ENCODE measurements around the gene IQCM.
"Not testable (repeated sequence)": the region's sequence is repeated elsewhere in the genome, so short reads cannot be mapped to it uniquely, and the experiment has no call there.

The IQCM gene

DNA sequence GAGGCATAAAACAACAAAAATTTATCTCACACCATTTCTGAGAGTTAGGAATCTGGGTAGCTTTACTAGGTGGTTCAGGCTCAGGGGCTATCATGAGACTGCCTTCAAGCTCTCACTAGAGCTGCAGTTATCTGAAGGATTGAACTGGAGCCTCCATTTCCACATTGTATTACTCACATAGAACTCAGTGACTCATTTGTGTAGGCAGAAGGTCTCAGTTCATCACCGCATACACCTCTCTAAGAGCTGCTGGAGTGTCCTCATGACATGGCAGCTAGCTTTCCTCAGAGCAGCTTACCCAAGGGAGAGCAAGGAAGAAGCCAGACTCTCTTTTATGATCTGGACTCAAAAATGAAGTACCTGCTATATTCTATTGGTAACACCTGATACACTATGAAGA is 389.2 kb downstream of the IQCM start:
- DNase-seq = no peak

DNA sequence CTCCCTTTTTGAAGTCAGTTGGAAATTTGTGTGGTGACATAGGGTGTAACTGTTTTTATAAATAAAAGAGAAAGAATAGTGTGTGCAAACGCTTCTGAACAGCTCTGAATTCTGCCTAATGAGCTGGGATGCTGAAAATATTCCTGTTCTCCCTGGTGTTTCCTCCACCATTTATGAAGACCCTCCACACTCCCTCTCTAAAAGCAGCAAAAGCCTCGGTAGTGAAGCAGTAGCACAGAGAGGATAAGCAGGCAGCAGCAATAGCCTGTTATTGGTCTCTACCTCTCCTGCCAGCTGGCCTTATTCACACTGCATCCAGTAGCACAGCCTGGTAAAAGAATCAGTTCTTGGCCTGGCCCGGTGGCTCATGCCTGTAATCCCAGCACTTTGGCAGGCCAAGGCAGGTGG is 406.1 kb downstream of the IQCM start:
- DNase-seq = peak in 1 of 2 experiments; percentile 37

DNA sequence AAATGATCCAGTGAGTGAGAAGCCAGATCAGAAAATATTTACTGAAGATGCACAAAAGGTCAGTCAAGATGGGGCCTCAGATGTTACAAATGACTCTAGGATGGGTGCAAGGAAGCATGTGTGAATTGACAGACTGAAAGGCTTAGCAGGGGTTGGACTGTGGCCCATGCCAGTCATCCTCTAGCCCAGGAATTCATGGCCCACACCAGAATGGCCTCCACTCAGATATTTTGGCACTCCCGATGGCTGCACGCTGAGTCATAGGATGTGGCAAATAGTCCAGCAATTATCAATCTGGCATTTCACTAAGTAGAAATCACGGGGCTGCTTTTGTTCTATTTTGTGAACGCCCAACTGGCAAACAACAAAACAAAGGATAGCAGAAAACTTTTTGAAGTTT is 406.5 kb downstream of the IQCM start:
- DNase-seq = peak; percentile 78 to 89

DNA sequence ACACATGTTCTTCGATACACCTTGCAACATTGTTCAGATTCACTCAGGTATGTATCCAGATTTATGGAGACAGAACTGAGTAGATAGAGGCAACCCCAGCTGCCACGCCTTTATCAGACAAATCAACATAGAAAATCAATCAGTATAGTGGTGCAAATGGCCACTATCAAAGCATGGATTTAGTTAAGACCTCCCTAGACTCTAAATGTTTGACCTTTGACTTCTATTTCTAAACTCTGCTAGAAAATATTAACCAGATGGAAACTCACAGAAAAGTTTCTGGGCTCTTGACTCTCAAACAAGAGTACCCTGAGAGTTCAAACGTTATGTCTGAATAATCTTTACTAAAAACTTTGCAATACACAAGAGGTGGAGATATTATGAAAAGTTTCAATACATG is 411.5 kb downstream of the IQCM start:
- DNase-seq = no peak

DNA sequence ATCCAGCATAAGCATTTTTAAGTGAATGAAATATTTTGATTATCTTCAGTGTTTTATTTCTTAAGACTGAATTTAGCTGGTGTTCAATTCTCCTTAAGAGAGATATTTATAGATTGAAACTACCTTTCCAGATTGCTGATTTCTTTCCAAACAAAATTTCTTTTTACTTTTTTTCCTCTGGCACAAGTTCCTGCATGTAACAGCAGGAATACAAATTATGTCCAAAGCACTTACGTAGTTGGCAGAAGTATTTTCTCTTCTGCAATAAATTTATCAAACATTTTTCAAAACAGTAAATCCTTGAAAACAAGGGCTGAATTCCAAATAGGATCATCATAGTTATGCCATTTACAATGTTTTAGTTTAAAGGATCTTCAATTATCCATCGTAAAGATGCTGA is 412.6 kb downstream of the IQCM start:
- peak in 1 of 2 experiments; percentile 20 for DNase-seq

DNA sequence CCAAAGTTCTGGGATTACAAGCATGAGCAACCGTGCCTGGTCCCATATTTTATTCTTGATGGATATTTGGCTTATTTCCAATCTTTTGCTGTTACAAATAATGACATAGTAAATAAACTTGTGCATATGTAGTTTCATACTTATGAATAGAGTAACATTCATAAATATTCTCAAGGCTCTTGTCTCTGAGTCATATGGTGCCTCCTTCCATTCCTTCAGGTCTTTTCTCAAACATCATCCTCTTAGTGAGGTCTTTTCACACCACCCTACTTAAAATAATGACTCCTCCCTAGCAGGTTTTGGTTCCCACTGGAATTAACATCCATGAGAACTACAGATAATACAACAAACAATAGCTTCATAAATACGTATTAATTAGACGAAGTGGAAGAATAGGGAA is 416.6 kb downstream of the IQCM start:
- no peak for DNase-seq

DNA sequence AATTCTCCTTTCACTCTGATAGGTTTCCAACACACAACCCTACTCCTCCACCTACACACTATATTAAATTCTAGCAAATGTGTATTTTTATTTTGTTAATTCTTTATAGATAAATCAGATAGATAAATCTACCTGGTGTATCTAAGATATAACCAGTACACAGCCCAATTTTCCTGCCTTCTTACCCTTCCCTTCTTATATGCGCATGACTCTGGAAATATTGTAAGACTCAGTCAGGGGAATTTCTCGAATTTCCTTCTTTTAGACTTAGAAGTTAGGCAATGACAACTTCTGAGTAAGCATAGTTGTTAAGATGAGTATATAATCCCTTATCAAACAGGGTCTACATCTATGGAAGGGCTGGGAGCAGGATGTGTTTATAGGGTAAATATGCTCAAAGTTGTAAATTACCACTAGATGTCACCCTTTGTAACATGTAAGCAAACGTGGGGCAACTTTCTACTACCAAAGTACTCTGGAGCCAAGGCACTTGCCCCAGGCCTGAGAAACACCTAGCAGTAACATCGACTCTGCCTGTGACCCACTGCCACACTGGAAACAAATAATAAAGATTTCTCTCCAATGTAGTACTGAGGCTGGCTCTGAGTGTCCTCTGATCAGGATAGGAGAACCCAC is 444.7 kb downstream of the IQCM start:
- DNase-seq = peak; percentile 9 to 70

DNA sequence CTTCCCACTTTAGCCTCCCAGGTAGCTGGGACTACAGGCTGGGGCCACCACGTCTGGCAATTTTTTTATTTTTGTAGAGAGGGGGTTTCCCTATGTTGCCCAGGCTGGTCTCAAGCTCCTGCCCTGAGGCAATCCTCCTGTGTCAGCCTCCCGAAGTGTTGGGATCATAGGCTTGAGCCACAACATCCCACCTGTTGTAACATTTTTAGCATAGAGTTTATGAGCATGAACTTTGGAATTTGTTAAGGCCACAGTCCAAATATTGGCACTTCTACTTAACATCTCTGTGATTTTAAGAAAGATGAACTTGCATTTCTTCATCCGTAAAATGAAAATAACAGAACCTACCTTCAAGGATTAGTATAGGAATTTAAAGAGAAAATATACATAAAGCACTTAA is 445.6 kb downstream of the IQCM start:
- DNase-seq = no peak

DNA sequence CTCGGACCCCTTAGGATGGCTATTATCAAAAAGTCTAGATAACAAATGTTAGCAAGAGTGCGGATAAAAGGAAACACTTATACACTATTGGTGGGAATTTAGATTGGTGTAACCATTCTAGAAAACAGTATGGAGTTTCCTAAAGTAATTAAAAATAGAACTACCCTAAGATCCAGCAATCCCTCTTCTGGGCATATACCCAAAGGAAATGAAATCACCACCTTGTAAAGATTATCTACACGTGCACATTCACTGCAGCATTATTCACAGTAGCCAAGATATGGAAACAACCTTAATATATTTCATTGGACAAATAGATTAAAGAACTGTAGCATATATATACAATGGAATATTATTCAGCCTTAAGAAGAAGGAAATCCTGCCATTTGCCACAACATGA is 462.4 kb downstream of the IQCM start:
- no peak for DNase-seq

DNA sequence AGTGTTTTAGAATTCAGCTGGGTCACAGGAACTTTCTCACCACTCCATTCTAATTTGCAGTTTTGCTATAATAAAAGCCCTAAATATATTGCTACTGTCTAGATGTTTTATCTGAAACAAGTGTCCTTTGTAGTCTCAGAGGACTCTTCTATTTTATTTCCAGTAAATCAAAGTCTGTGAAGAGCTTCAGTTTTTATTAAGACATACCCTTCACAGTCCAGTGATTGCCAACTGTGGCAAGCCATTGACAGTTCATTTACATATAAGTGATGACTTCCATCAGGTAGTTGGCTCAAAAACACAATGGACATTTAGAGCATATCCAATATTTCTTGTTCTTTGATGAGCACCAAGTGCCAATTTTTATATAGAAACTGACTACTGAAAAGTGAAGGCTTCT is 466.1 kb downstream of the IQCM start:
- no peak for DNase-seq

DNA sequence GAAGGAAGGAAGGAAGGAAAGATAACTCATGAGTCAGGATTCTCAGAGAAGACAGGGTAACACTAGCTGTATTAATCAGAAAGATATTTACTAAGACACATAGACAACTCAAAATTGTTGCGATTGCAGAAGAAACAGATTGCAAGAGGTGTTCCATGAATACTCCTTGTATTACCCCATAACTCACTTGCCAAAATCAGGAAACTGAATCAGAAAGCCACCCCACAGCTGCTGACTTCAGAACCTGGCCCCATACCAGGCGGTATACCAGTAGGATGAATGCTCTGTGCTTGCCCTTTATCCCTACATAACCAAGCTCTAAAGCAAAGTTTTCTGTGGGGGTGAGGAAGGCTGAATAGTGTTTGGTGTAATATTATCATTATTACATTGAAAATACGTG is 468.5 kb downstream of the IQCM start:
- DNase-seq = no peak

DNA sequence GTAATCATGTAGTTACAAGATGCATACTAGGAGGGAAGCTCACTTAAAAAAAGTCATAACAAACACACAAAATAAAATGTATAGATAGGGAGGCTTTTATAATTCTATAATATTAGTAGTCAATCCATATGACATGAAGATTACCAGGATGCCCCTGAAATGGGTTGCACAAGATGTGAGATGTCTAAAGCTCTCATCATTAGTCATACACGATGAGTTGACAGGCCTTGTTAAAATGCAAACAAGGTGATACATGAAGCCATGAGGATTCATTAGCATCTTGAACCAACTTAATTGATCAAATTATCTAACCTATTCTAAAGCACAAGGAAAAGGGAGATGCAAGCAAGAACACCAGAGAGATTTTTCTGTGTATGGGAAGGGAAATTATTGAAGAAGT is 470.2 kb downstream of the IQCM start:
- DNase-seq = no peak

DNA sequence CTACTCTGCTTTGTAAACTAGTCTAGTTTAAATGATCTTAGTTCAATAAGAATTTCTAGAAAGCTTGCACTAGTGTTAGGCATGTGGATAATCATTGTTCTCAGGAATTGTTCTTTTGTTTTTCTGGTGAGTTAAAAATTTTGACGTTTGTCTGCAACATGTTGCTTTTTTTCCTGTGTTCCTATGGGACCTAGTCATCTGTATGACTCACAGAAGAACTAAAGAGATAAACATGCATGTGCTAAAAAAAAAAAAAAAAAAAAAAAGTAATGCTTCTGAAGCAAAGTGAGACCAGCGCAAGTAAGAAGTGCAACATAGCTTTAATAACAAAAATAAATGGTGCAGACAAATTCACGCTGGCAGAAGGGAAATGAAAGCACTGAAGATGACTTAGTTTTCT is 471.2 kb downstream of the IQCM start:
- no peak for DNase-seq

DNA sequence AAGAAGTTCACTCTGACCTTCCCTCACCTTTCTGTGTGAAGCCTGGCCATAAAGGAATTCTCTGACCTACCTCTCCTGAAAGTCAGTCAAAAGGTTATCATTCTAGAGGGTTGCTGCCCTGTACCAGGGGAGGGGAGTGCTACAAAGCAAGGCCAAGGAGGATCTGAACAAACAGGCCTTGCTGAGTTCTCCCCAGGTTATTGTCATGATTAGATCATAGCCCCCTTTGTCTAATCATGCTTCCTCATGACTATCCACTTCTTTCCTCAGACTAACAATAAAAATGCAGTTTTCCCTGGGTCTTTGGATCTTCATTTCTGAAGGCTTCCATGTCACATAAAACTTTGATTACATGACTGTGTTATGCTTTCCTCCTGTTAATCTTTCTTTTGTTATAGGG is 472.0 kb downstream of the IQCM start:
- no peak for DNase-seq

DNA sequence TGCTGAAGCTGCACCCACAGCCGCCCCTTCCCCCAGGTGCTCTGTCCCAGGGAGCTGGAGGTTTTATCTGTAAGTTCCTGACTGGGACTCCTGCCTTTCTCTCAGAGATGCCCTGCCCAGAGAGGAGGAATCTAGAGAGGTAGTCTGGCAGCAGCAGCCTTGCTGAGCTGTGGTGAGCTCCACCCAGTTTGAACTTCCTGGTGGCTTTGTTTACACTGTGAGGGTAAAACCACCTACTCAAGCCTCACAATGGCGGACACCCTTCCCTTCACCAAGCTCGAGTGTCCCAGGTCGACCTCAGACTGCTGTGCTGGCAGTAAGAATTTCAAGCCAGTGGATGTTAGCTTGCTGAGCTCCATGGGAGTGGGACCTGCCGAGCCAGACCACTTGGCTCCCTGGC is 474.5 kb downstream of the IQCM start:
- DNase-seq = not testable (repeated sequence)

DNA sequence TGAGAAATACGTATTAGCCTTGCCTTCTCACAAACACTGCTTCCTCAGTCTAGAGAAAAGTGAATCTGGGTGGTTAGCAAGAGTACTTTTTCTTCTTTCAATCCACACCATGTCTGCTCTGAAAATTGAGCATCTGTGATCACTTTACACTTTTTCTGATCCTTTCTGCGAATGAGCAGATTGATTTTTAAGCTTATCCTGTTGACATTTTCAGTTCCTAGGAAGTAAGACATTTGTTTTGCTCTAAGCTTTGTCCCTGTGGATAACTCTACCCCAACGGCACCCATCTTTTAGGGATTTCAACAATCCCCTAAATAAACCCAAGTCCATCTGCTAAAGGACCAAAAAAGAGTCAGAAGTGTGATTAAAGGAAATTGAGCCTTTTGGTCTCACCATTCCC is 487.5 kb downstream of the IQCM start:
- no peak for DNase-seq

DNA sequence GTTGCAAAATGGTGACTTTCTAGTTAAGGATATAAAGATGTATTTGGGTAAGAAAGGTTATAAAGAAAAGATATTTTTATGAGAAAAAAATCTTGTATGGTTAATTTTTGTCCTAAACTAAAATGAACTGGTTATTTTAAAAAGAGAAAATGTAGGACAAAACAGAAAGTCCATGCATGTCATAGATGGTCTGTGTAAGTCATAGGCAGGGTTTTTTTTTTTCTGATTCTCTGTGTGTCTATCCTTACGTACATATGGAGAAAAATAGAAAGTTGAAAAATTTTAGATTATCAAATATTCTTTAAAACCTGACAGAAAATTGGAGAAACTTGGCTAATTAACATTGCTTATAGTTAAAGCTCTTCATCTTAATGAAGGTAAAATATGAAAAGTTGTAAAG is 493.4 kb downstream of the IQCM start:
- DNase-seq = no peak

DNA sequence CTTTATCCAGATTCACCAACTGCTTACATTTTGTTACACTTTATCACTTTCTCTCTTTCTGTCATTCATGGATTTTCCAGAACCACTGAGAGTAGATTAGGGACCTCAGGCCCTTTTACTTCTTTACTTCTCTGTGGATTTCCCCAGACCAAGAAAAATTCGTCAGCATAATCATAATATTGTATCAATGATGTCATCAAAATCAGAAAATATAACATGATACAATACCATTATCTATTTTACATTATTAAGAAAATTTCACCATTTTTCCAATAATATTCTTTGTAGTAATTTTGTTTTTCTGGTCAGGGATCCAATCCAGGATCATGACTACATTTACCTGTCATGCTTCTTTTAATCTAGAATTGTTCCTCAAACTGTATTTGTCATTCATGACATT is 494.2 kb downstream of the IQCM start:
- no peak for DNase-seq

DNA sequence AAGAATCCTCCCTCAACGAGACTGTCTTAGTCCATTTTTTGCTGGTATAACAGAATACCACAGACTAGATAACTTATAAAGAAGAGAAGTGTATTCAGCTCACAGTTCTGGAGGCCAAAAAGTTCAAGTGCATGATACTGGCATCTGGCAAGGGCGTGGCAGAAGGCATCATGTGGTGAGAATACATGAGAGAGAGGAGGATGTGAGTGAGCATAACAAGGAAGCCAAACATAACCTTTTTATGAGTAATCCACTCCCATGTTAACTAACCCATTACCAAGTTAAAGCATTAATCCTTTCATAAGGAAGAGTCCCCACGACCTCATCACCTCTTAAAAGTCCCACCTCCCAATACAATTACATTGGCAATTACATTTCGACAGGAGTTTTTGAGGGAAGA is 504.6 kb downstream of the IQCM start:
- DNase-seq = no peak

DNA sequence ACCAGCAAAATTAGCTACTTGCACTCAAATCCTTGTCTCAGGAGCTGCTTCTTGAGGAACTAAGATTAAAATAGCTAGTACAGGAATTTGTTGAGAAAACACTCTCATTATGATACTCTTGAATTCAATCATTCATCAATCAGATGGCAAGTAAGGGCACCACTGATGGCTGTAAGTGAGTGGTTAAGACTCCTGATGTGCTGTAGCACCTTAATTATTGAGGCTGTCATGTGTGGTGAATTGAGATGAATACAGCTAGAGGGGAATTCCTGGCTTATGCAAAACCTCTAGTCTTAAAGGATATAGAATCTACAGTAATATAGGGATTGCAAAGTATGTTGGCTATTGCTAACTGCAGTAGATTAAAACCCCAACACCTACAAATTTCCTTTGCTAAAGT is 509.1 kb downstream of the IQCM start:
- DNase-seq = no peak

All from NCI-H446 (cell line).